HG03039 (cell line): Measurements from ENCODE around the gene KRTAP5-8.
"Not testable (repeated sequence)": the region's sequence is repeated elsewhere in the genome, so short reads cannot be mapped to it uniquely, and the experiment has no call there.

Experiments used
- ATAC-seq: cut with Tn5 transposase; IDR thresholded peaks from one replicate; pipeline ENCODE4 v1.9.1; 2021; ENCODE audit warnings: mild to moderate bottlenecking, moderate library complexity; ENCODE audit not compliant: unreplicated experiment

The KRTAP5-8 gene

DNA sequence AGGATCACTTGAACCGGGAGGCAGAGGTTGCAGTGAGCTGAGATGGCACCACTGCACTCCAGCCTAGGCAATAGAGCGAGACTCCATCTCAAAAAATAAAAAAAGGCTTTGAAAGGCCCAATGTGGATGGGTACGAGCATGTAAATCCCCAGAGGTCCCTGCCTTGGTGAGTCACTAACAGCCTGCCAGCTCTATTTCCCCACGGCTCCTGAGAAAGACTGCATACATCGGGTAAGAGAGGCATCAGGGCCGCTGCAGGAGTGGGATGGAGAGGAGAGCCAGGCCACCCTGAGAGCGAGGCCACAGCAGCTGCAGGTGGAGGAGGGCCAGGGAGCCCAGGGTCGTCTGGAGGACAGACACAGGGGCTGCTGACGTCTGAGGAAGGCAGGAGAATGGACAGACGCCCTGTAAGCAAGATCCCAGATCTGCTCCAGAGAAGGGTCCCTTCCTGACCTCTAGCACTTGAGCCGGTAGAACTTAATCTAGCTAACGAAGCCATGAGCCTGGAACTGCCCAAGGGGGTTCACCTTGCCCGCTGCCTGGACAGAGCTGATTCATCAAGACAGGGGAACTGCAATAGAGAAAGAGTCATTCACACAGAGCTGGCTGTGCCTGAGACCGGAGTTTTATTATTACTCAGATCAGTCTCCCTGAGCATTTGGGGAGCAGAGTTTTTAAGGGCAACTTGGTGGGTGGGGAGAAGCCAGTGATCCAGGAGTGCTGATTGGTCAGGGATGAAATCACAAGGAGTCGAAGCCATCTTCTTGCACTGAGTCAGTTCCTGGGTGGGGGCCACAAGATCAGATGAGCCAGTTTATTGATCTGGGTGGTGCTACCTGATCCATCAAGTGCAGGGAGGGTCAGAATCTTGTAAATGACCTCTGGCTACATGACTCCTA, 5.3 kb downstream of the KRTAP5-8 start:
- no peak for ATAC-seq

DNA sequence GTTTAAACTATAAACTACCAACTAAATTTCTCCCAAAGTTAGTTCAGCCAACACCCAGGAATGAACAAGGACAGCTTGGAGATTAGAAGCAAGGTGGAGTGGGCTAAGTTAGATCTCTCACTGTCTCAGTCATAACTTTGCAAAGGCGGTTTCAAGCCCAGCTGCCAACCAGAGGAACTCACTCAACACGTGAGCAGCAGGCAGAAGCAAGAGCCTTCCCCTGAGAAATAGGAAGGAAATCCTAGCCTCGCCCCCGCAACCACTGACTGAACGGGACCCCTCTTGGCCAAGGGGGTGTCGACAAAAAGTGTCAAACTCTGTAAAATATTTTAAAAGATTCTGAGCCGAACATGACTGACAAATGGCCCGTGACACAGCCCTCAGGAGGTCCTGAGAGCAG, 6.0 kb downstream of the KRTAP5-8 start:
- ATAC-seq: no peak

DNA sequence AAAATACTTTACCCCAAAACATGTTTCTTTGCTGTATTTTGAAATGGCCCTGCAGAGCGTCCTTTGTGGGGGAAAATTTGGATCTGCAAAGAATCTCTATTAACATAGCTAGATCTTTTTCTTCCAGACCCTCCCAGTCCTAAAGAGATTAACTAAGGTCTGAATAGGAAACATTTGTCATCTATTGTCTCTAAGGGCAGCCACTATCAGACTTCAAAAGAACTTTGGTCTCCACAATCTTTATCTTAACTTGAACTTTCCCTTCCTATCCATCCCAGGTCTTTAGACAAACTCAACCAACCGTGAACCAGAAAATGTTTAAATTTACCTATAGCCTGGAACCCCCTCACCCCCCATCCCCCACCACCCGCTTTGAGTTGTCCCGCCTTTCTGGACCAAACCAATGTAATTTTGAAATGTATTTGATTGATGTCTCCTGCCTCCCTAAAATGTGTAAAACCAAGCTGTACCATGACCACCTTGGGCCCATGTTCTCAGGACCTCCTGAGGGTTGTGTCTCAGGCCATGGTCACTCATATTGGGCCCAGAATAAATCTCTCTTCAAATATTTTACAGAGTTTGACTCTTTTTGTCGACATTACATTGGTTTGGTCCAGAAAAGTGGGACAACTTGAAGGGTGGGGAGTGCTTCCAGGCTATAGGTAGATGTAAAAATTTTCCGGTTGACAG, 6.8 kb downstream of the KRTAP5-8 start:
- ATAC-seq: no peak

GRCh38 chr11:71545405-71545966, 7.7 kb downstream of the KRTAP5-8 start:
- no peak for ATAC-seq

DNA sequence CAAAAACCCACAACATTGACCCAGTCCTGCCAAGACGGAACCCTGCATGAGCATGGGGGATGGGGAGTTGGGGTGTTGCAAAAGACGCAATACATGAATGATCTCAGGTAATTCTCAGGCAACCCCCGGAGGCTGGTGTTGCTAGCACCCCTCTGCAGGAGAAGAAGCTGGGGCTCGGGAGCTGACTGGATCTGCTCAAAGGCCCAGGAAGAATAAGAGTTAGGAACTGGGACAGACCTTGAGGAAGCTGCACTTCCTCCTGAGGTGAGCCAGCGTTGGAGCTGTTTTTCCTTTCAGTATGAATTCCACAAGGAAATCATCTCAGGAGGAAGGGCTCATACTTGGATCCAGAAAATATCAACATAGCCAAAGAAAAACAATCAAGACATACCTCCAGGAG, 10.3 kb downstream of the KRTAP5-8 start, which contains the start of gene KRTAP5-9:
TSS of gene KRTAP5-9 (plus strand) at position 301 of the 400 bp plus-strand sequence. CDS start 238 bp downstream, outside the sequence.
- ATAC-seq: no peak

DNA sequence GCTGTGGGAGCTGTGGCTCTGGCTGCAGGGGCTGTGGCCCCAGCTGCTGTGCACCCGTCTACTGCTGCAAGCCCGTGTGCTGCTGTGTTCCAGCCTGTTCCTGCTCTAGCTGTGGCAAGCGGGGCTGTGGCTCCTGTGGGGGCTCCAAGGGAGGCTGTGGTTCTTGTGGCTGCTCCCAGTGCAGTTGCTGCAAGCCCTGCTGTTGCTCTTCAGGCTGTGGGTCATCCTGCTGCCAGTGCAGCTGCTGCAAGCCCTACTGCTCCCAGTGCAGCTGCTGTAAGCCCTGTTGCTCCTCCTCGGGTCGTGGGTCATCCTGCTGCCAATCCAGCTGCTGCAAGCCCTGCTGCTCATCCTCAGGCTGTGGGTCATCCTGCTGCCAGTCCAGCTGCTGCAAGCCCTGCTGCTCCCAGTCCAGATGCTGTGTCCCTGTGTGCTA, 10.9 kb downstream of the KRTAP5-8 start:
- ATAC-seq: no peak

DNA sequence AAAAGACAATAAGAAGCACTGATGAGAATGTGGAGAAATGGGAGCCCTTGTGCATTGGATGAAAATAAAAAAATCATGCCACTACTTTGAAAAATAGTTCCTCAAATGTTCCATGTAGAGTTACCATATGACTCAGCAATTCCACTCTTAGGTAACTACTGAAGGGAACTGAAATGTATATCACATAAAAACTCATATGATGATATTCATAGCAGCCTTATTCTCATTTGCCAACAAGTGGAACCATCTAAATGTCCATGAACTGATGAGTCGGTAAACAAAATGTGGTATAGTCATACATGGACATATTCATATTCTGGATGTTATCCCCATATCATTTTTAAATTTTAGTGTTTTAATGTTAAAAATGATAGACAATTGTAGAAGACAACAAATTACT, 13.9 kb downstream of the KRTAP5-8 start:
- ATAC-seq: no peak

DNA sequence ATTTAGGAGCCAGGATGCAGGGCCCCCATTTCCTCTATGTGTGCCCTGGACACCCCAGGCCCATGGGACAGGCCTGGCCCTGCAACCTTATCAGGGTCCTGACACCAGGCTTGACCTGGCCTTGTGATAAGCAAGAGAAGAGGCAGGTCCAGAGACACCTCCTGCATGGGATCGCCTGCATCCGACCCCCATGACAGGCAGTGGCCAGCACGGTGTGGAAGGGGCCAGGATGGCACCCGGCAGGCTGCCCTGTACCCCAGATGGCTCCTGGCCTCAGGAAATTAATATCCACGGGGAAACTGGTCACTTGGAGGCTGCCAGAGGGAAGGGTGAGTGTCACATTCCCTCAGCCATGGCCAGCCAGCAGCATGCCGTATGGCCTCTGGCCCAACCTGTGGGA, 17.2 kb downstream of the KRTAP5-8 start:
- no peak for ATAC-seq

DNA sequence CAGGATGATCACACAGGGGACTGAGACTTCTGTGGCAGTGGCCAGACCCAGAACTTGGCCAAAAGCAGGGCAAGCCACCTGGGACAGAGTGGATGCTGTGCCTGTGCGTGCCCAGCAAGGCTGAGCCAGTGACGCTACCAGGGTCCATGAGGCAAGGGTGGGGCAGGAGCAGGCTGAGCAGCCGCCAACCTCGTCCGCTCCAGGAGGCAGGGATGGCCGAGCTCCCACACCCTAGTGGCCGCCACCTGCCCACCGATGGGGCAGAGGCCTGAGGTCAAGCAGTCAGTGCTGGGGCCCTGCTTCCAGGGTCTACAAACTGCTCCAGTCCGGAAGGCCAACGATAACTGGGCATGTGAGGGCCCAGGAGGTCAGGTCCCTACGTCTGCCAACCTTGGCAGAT, 17.7 kb downstream of the KRTAP5-8 start:
- no peak for ATAC-seq

- ATAC-seq: no peak
These were observed 18.2 kb downstream of the KRTAP5-8 start for GRCh38 chr11:71556018-71556417.

GRCh38 chr11:71557257-71557656, 19.4 kb downstream of the KRTAP5-8 start:
- ATAC-seq: no peak

- ATAC-seq: no peak
These were observed 21.2 kb downstream of the KRTAP5-8 start for GRCh38 chr11:71558996-71559395.

- no peak for ATAC-seq
These were observed 24.3 kb downstream of the KRTAP5-8 start for GRCh38 chr11:71562120-71562519.

DNA sequence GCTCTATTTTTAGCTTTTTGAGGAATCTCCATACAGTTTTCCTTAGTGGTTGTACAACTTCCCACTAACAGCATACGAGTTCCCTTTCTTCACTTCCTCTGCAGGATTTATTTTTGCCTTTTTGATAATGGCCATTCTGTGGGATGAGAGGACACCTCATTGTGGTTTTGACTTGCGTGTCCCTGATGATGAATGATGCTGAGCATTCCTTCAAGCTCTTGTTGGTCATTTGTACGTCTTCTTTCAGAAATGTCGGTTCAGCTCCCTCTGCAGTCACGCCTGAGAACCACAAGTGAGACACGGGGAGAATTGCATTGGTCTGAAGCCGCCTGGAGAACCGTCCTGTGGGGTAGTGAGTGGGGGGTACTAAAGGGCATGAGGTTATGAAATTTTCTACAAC, 25.6 kb downstream of the KRTAP5-8 start:
- no peak for ATAC-seq

DNA sequence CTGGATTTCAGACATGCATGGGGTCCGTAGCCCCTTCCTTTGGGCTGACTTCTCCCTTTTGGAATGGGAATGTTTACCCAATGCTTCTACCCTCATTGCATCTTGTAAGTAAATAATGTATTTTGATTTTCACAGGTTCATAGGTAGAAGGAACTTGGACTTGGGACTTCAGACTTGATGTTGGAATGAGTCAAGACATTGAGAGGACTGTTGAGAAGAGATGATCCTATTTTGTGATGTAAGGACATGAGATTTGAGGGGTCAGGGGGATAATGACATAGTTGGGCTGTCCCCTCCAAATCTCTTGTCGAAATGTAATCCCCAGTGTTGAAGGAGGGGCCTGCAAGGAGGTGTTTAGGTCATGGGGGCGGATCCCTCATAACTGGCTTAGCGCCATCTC, 26.6 kb downstream of the KRTAP5-8 start:
- no peak for ATAC-seq

- no peak for ATAC-seq
These were observed 27.4 kb downstream of the KRTAP5-8 start, which contains the start of gene KRTAP5-10 for GRCh38 chr11:71565263-71565662. TSS of gene KRTAP5-10 (plus strand) at chr11:71565563. CDS start at chr11:71565588, 25 bp downstream.

GRCh38 chr11:71566081-71566620, 28.3 kb downstream of the KRTAP5-8 start:
- no peak for ATAC-seq

DNA sequence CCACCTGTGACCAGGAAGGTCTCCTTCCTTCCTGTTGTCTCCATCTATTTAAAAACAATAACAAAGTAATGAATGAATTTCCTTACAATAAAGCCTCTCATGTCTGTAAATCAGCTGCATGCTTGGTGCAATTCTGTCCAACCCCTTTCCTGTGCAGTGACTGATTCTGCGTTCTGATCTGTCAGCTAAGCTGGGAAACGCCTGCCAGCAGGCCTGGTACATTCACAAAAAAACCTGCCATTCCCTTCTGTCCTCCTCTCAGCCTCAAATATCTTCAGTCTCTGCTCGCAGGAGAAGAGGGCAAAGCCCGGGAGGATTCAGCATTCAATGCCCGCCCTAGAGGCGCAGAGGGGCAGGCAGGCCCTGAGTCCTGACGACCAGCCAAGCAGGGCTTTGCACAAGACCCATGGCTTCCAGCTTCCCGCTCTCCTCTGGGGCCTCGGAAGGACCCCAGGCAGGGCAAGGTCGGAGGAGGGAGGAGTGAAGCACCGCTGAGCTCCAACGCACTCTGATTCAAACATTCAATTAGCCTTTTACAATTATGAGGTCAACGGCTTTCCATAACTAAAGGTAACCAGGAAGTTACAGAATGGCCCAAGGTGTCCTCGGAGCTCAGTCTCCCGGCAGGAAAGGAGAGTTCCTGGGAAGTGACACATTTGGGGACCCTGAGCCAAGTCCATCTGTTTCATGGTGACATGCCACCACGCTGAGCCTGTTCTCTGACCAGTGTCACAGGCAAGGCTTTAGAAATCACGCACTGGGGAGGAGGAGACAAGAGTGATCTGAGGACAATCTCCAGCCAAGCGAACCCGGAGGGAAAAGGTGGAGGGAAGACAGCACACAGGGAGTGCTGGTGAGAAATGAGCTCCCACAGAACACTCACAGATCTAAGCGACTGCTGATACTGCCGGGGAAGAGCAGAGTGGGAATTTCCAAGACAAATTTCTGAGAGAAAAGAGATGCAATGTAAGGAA, 29.1 kb downstream of the KRTAP5-8 start:
- not testable (repeated sequence) for ATAC-seq

GRCh38 chr11:71567633-71568032, 29.8 kb downstream of the KRTAP5-8 start:
- ATAC-seq: not testable (repeated sequence)

DNA sequence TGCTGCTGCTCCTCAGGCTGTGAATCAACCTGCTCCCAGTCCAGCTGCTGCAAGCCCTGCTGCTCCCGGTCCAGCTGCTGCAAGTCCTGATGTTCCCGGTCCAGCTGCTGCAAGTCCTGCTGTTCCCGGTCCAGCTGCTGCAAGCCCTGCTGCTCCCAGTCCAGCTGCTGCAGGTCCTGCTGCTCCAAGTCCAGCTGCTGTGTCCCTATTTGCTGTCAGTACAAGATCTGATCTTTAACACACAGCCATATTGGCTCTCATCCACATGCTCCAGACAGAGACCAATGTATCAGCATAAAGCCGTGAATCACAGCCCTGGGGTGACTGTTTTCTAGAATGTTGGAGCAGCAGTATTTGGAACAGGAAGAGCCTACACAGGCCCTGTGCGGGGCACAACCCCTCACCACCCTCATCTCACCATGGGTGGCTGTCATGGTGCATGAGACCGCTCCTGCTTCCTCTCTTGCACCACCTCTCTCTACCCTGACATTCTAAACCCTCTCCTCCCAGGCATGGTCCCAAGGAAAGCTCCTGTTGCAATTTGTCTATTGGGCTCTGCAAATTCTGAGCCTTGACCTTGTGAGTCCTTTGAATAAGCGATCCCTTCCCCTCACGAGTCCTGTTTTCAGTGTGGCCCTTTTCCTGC, 31.0 kb downstream of the KRTAP5-8 start:
- no peak for ATAC-seq
